NK-92 treated with Interleukin-12 subunit alpha and Interleukin-12 subunit beta, amount 100 ng/mL, for 24 hours (cell line): ENCODE results near the gene COL20A1.
"Not testable (repeated sequence)": the region's sequence is repeated elsewhere in the genome, so short reads cannot be mapped to it uniquely, and the experiment has no call there.

ENCODE experiments used
- DNase-seq: peaks from one replicate; lab custom pipeline; 2025; lab: John Stamatoyannopoulos, UW

The COL20A1 gene

GRCh38 chr20:63292904-63293303 lies at the start of gene COL20A1:
Gene COL20A1, plus strand, starts transcription at chr20:63293186. Its CDS starts 1,922 bp downstream, at chr20:63295108.
- no peak for DNase-seq

- DNase-seq = no peak
These were observed 49.3 kb upstream of the COL20A1 start for GRCh38 chr20:63243604-63244247.

GRCh38 chr20:63244468-63244867 lies 48.5 kb upstream of the COL20A1 start:
- no peak for DNase-seq

- DNase-seq = no peak
These were observed 46.3 kb upstream of the COL20A1 start for GRCh38 chr20:63246490-63247288.

- DNase-seq = no peak
These were observed 45.2 kb upstream of the COL20A1 start for GRCh38 chr20:63247671-63248228.

- DNase-seq = no peak
These were observed 44.0 kb upstream of the COL20A1 start for GRCh38 chr20:63248835-63249591.

GRCh38 chr20:63249891-63250290 lies 43.1 kb upstream of the COL20A1 start:
- no peak for DNase-seq

- DNase-seq = not testable (repeated sequence)
These were observed 41.6 kb upstream of the COL20A1 start for GRCh38 chr20:63251350-63251749.

GRCh38 chr20:63252284-63252711 lies 40.7 kb upstream of the COL20A1 start:
- no peak for DNase-seq

GRCh38 chr20:63253065-63253437 lies 39.9 kb upstream of the COL20A1 start:
- DNase-seq = no peak

GRCh38 chr20:63253438-63254231 lies 39.4 kb upstream of the COL20A1 start:
- no peak for DNase-seq

GRCh38 chr20:63254232-63254605 lies 38.8 kb upstream of the COL20A1 start, which contains the start of gene NKAIN4:
Gene NKAIN4, minus strand, starts transcription at chr20:63254463. Its CDS starts 13 bp downstream, at chr20:63254450.
- no peak for DNase-seq

GRCh38 chr20:63254606-63255384 lies 38.2 kb upstream of the COL20A1 start:
- DNase-seq = no peak

GRCh38 chr20:63255931-63256704 lies 36.9 kb upstream of the COL20A1 start:
- DNase-seq = no peak

- no peak for DNase-seq
These were observed 36.0 kb upstream of the COL20A1 start for GRCh38 chr20:63256954-63257353.

- DNase-seq = no peak
These were observed 35.4 kb upstream of the COL20A1 start for GRCh38 chr20:63257629-63258028.

- DNase-seq = no peak
These were observed 34.2 kb upstream of the COL20A1 start for GRCh38 chr20:63258781-63259180.

- no peak for DNase-seq
These were observed 33.1 kb upstream of the COL20A1 start for GRCh38 chr20:63259734-63260460.

GRCh38 chr20:63260521-63260920 lies 32.5 kb upstream of the COL20A1 start:
- no peak for DNase-seq
